Duodenal mucosa (tissue), 2 donors: ENCODE measurements around the gene SLC24A3.

Experiments used
- H3K27ac ChIP-seq: one replicate; pipeline ENCODE4 v1.7.0; 2013; ENCODE audit warnings: low read depth, low read length
- H3K27me3 ChIP-seq, 2 donors: one replicate each; pipeline ENCODE4 v1.7.0; 2013; ENCODE audit warnings: low read length in 2 of 2, control low read depth in 1 of 2; ENCODE audit not compliant: insufficient read depth in 2 of 2, control insufficient read depth in 1 of 2
- H3K36me3 ChIP-seq, 2 donors: one replicate each; pipeline ENCODE4 v1.7.0; 2013; ENCODE audit warnings: low read length in 2 of 2, control low read depth in 1 of 2; ENCODE audit not compliant: insufficient read depth in 2 of 2, control insufficient read depth in 1 of 2
- H3K4me1 ChIP-seq, 2 donors: one replicate each; pipeline ENCODE4 v1.7.0; 2013; ENCODE audit warnings: low read length in 2 of 2, control low read depth in 1 of 2; ENCODE audit not compliant: insufficient read depth in 2 of 2, control insufficient read depth in 1 of 2
- H3K4me3 ChIP-seq, 2 donors: one replicate each; pipeline ENCODE4 v1.7.0; 2013; ENCODE audit warnings: low read length in 2 of 2, low read depth in 1 of 2
- H3K9ac ChIP-seq, 2 donors: one replicate each; pipeline ENCODE4 v1.7.0; 2013; ENCODE audit warnings: low read length in 2 of 2, low read depth in 1 of 2
- H3K9me3 ChIP-seq, 2 donors: one replicate each; pipeline ENCODE4 v1.7.0; 2013; ENCODE audit warnings: low read length in 2 of 2, control low read depth in 1 of 2; ENCODE audit not compliant: control insufficient read depth in 1 of 2

The SLC24A3 gene

DNA sequence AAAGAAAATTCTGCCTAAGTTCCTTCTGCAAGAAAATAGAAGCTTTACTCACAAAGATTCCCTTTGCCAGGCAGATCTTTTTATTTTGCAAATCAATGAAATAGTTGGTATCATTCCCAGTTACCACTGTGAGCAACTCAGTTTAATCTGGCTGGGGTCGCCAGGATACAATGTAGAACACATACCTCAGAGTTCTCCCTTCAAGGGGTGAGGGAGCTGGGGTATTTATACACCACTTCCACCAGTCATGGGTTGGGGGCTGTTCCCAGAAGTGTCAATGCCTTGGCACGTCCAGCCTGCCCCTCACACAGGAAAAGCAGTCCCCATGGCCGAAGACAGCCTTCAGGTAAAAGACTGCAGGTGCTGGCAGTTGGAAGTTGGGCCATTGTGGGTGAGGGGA lies 86.2 kb downstream of the SLC24A3 start:
- Histone ChIP-seq H3K4me1 (no peaks in the 10 kb centered on the region), H3K27me3 (no peaks in the 10 kb centered on the region), H3K9ac (no peak overlapping the region), H3K9me3 (no peaks in the 10 kb centered on the region), H3K4me3 (no peak overlapping the region), H3K36me3 (no peaks in the 10 kb centered on the region), H3K27ac (no peak overlapping the region)

GRCh38 chr20:19300395-19300794 lies 88.0 kb downstream of the SLC24A3 start:
- Histone ChIP-seq H3K27ac (no peak overlapping the region), H3K27me3 (no peaks in the 10 kb centered on the region), H3K9me3 (no peaks in the 10 kb centered on the region), H3K4me3 (no peak overlapping the region), H3K36me3 (no peaks in the 10 kb centered on the region), H3K9ac (no peak overlapping the region), H3K4me1 (no peaks in the 10 kb centered on the region)

DNA sequence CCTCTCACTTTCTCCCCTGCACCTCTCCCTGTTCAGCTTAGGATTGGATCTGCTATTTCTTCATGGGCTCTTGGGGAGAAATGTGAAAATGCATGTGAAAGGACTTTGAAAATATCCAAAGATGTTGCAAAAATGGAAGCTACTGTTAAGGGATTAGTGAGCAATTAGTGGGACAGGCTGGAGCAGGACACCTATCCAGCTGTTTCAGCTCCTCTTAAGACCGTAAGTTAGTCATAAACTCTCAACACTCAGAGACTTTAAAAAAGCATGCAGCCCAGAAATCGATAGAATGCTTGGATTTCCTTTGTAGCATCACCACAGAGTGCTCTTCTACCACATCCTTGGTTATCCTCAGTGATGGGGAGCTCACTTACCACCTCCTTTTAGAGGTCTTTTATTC lies 88.7 kb downstream of the SLC24A3 start:
- Histone ChIP-seq H3K9ac (no peak overlapping the region), H3K36me3 (no peaks in the 10 kb centered on the region), H3K4me3 (no peak overlapping the region), H3K27me3 (no peaks in the 10 kb centered on the region), H3K27ac (no peak overlapping the region), H3K4me1 (no peaks in the 10 kb centered on the region), H3K9me3 (no peaks in the 10 kb centered on the region)

- no peaks in the 10 kb centered on the region for H3K27me3 ChIP-seq
- no peak overlapping the region for H3K27ac ChIP-seq
- H3K4me1 ChIP-seq, result no peaks in the 10 kb centered on the region
- H3K4me3 ChIP-seq, result no peak overlapping the region
- no peaks in the 10 kb centered on the region for H3K9me3 ChIP-seq
- H3K36me3 ChIP-seq, result no peaks in the 10 kb centered on the region
- H3K9ac ChIP-seq, result no peak overlapping the region
Measured at GRCh38 chr20:19301843-19302242, 89.4 kb downstream of the SLC24A3 start.

GRCh38 chr20:19302714-19303113 lies 90.3 kb downstream of the SLC24A3 start:
- Histone ChIP-seq H3K4me3 (no peak overlapping the region), H3K4me1 (no peaks in the 10 kb centered on the region), H3K36me3 (no peaks in the 10 kb centered on the region), H3K27me3 (no peaks in the 10 kb centered on the region), H3K27ac (no peak overlapping the region), H3K9me3 (no peaks in the 10 kb centered on the region), H3K9ac (no peak overlapping the region)

GRCh38 chr20:19304389-19304788 lies 91.9 kb downstream of the SLC24A3 start:
- Histone ChIP-seq H3K9me3 (no peaks in the 10 kb centered on the region), H3K27me3 (no peaks in the 10 kb centered on the region), H3K4me3 (no peak overlapping the region), H3K36me3 (no peaks in the 10 kb centered on the region), H3K4me1 (no peaks in the 10 kb centered on the region), H3K27ac (no peak overlapping the region), H3K9ac (no peak overlapping the region)

- H3K36me3 ChIP-seq, result no peaks in the 10 kb centered on the region
- no peaks in the 10 kb centered on the region for H3K4me1 ChIP-seq
- no peak overlapping the region for H3K4me3 ChIP-seq
- H3K27me3 ChIP-seq, result no peaks in the 10 kb centered on the region
- no peaks in the 10 kb centered on the region for H3K9me3 ChIP-seq
- no peak overlapping the region for H3K9ac ChIP-seq
- no peak overlapping the region for H3K27ac ChIP-seq
Measured at GRCh38 chr20:19304886-19305415, 92.5 kb downstream of the SLC24A3 start.

GRCh38 chr20:19308146-19308545 lies 95.7 kb downstream of the SLC24A3 start:
- no peaks in the 10 kb centered on the region for H3K27me3 ChIP-seq
- H3K4me3 ChIP-seq, result no peak overlapping the region
- no peak overlapping the region for H3K9ac ChIP-seq
- H3K36me3 ChIP-seq, result no peaks in the 10 kb centered on the region
- no peaks in the 10 kb centered on the region for H3K4me1 ChIP-seq
- no peak overlapping the region for H3K27ac ChIP-seq
- no peaks in the 10 kb centered on the region for H3K9me3 ChIP-seq

- Histone ChIP-seq H3K36me3 (no peaks in the 10 kb centered on the region), H3K27me3 (no peaks in the 10 kb centered on the region), H3K4me3 (no peak overlapping the region), H3K4me1 (no peaks in the 10 kb centered on the region), H3K27ac (no peak overlapping the region), H3K9me3 (no peaks in the 10 kb centered on the region), H3K9ac (no peak overlapping the region)
Measured at GRCh38 chr20:19310541-19310940, 98.1 kb downstream of the SLC24A3 start.

- Histone ChIP-seq H3K27ac (no peak overlapping the region), H3K9me3 (no peaks in the 10 kb centered on the region)
Measured at GRCh38 chr20:19313342-19314069, 101.1 kb downstream of the SLC24A3 start.

More at GRCh38 chr20:19313342-19314069, 101.1 kb downstream of the SLC24A3 start:
- Histone ChIP-seq H3K36me3 (no peaks in the 10 kb centered on the region), H3K4me3 (no peak overlapping the region), H3K9ac (no peak overlapping the region), H3K4me1 (no peaks in the 10 kb centered on the region), H3K27me3 (no peaks in the 10 kb centered on the region)
